OCI-LY7 (cell line): ENCODE data around the gene KIFC3. TPM values are rescaled to one million over a fixed set of nuclear protein-coding genes. Genes with fewer than 3 reads are reported as not detected.

Experiments
- BruUV-seq: library from RNA; stranded (reverse); fragments of 400-500 nt; replicated peaks from 2 replicates; lab custom pipeline; 2021; lab: Mats Ljungman, UMichigan
- CTCF ChIA-PET: fragments of 300-600 bp; sonication (Branson Sonifier 250); formaldehyde crosslinking; loops from one replicate; lab custom pipeline; 2022; ENCODE audit warnings: antibody characterized with exemption; ENCODE audit not compliant: unreplicated experiment; lab: Charles Lee
- POLR2A ChIA-PET: fragments of 300-600 bp; sonication (Branson Sonifier 250); formaldehyde crosslinking; loops from one replicate; lab custom pipeline; 2022; ENCODE audit warnings: antibody characterized with exemption; lab: Charles Lee
- DNase-seq: peaks from one replicate; pipeline ENCODE4 v3.0.0-alpha.2; 2015; ENCODE audit warnings: low spot score
- H2AFZ ChIP-seq: fragments of 200-600 bp; sonication (generic), shearing (Covaris generic); 2 replicates; pipeline ENCODE4 v1.6.1; 2014; ENCODE audit warnings: mild to moderate bottlenecking, antibody characterized with exemption, low read length, moderate library complexity
- H3K27ac ChIP-seq: fragments of 200-600 bp; sonication (generic); 2 replicates; pipeline ENCODE4 v1.5.1; 2014; ENCODE audit warnings: mixed run types, low read depth, mild to moderate bottlenecking, moderate library complexity, low read length, inconsistent platforms; ENCODE audit not compliant: poor library complexity, severe bottlenecking
- H3K36me3 ChIP-seq: fragments of 200-600 bp; sonication (generic); 2 replicates; pipeline ENCODE4 v1.6.1; 2014; ENCODE audit warnings: mild to moderate bottlenecking, antibody characterized with exemption, low read length, moderate library complexity, mixed read lengths; ENCODE audit not compliant: insufficient read depth
- H3K4me1 ChIP-seq: fragments of 200-600 bp; sonication (generic); 2 replicates; pipeline ENCODE4 v1.5.1; 2014; ENCODE audit warnings: mild to moderate bottlenecking, low read length; ENCODE audit not compliant: insufficient read depth, poor library complexity, severe bottlenecking
- H3K4me2 ChIP-seq: fragments of 200-600 bp; sonication (generic); 2 replicates; pipeline ENCODE4 v1.6.1; 2014; ENCODE audit warnings: mild to moderate bottlenecking, low read length
- H3K4me3 ChIP-seq: fragments of 200-600 bp; sonication (generic); 2 replicates; pipeline ENCODE4 v1.5.1; 2014; ENCODE audit warnings: mild to moderate bottlenecking, low read depth, low read length; ENCODE audit not compliant: poor library complexity, severe bottlenecking
- H3K79me2 ChIP-seq: fragments of 200-600 bp; sonication (generic); 2 replicates; pipeline ENCODE4 v1.6.1; 2016; ENCODE audit warnings: low read depth, mild to moderate bottlenecking, low read length, moderate library complexity, mixed read lengths; ENCODE audit not compliant: insufficient read depth
- H3K9me2 ChIP-seq: fragments of 200-600 bp; sonication (generic); 2 replicates; pipeline ENCODE4 v1.6.1; 2016; ENCODE audit warnings: mild to moderate bottlenecking, low read length, mixed read lengths; ENCODE audit not compliant: insufficient read depth
- H3K9me3 ChIP-seq: fragments of 200-600 bp; sonication (generic); 2 replicates; pipeline ENCODE4 v1.6.1; 2014; ENCODE audit warnings: mild to moderate bottlenecking, mixed run types, low read length, mixed read lengths
- H4K20me1 ChIP-seq: fragments of 200-600 bp; sonication (generic); 2 replicates; pipeline ENCODE4 v1.6.1; 2014; ENCODE audit warnings: mild to moderate bottlenecking, antibody characterized with exemption, low read length, moderate library complexity, mixed read lengths; ENCODE audit not compliant: insufficient read depth
- CTCF ChIP-seq: fragments of 200-600 bp; sonication (generic); conservative IDR thresholded peaks from 2 replicates; pipeline ENCODE4 v1.5.1; 2014; ENCODE audit warnings: mild to moderate bottlenecking, antibody characterized with exemption, low read length, moderate library complexity, mixed read lengths
- EZH2phosphoT487 ChIP-seq: fragments of 200-600 bp; sonication (generic); IDR thresholded peaks from 2 replicates; pipeline ENCODE4 v1.6.1; 2018; ENCODE audit warnings: low read depth, borderline replicate concordance, mild to moderate bottlenecking, mixed run types, antibody characterized with exemption, low read length, moderate library complexity, mixed read lengths
- intact Hi-C: fragments of 100-400 bp; cut with micrococcal nuclease; formaldehyde crosslinking; loops from one replicate; pipeline ENCODE4 v1.10.0; 2022; ENCODE audit not compliant: unreplicated experiment
- total RNA-seq, 2 experiments: library from RNA; depleted of rRNA in 1 of 2; stranded (reverse); fragments of >200 nt in 1 of 2; shearing (Covaris generic) in 1 of 2; gene quantifications; 2 replicates each; pipeline ENCODE4 v1.2.3, GENCODE V29; 2014 to 2022

Gene KIFC3
- total RNA-seq, 2 experiments from 2014 or later, result 0.61 TPM; not detected in 1

GRCh38 chr16:57785385-57785784, 16.9 kb downstream of the KIFC3 start:
- Histone ChIP-seq H3K9me3 (no peaks in the 10 kb centered on the region), H3K36me3 (no peaks in the 10 kb centered on the region), H3K4me3 (no peak overlapping the region), H3K4me2 (no peak overlapping the region), H4K20me1 (no peaks in the 10 kb centered on the region), H2AFZ (no peak overlapping the region), H3K27ac (no peak overlapping the region), H3K79me2 (no peaks in the 10 kb centered on the region), H3K9me2 (no peaks in the 10 kb centered on the region), H3K4me1 (no peaks in the 10 kb centered on the region)
- BruUV-seq, result no TSS peak
- ChIA-PET CTCF (no interaction called here), POLR2A (no interaction called here)
- DNase-seq, result no peak
- intact Hi-C loops, result no loop called here
- TF ChIP-seq CTCF (no peak), EZH2phosphoT487 (no peak)

GRCh38 chr16:57784334-57784733, 18.0 kb downstream of the KIFC3 start:
- intact Hi-C loops, result no loop called here
- Histone ChIP-seq H3K9me2 (no peaks in the 10 kb centered on the region), H4K20me1 (no peaks in the 10 kb centered on the region), H3K36me3 (no peaks in the 10 kb centered on the region), H3K79me2 (no peaks in the 10 kb centered on the region), H3K27ac (no peak overlapping the region), H3K4me2 (no peak overlapping the region), H3K4me3 (no peak overlapping the region), H2AFZ (no peak overlapping the region), H3K4me1 (no peaks in the 10 kb centered on the region), H3K9me3 (no peaks in the 10 kb centered on the region)
- CTCF ChIA-PET, result no interaction called here
- no peak for TF ChIP-seq CTCF
- no peak for TF ChIP-seq EZH2phosphoT487
- no peak for DNase-seq
- POLR2A ChIA-PET, result no interaction called here
- BruUV-seq, result no TSS peak

- H3K9me2 ChIP-seq, result no peaks in the 10 kb centered on the region
- TF ChIP-seq EZH2phosphoT487, result no peak
- no peak for TF ChIP-seq CTCF
- H2AFZ ChIP-seq, result no peak overlapping the region
- H3K9me3 ChIP-seq, result no peaks in the 10 kb centered on the region
- ChIA-PET POLR2A (no interaction called here), CTCF (no interaction called here)
- H3K4me2 ChIP-seq, result no peak overlapping the region
- H3K36me3 ChIP-seq, result no peaks in the 10 kb centered on the region
- H4K20me1 ChIP-seq, result no peaks in the 10 kb centered on the region
- H3K4me1 ChIP-seq, result no peaks in the 10 kb centered on the region
- no peaks in the 10 kb centered on the region for H3K79me2 ChIP-seq
- intact Hi-C loops, result no loop called here
- no peak for DNase-seq
- no TSS peak for BruUV-seq
- H3K27ac ChIP-seq, result no peak overlapping the region
- H3K4me3 ChIP-seq, result no peak overlapping the region
These were observed 18.4 kb downstream of the KIFC3 start for GRCh38 chr16:57783883-57784282.
